Liver (tissue), 9 donors: ENCODE measurements around the gene RASGRP1. TPM values are rescaled to one million over a fixed set of nuclear protein-coding genes. Genes with fewer than 3 reads are reported as not detected.

Source experiments
- DNase-seq: peaks from one replicate; pipeline ENCODE4 v3.0.0-alpha.2; 2017; ENCODE audit warnings: low spot score
- H3K27ac ChIP-seq, 2 donors: one replicate each; pipeline ENCODE4 v1.7.0; 2013; ENCODE audit warnings: inconsistent platforms in 2 of 2, low read length in 2 of 2, control low read depth in 1 of 2, low read depth in 1 of 2, mild to moderate bottlenecking in 1 of 2
- H3K27me3 ChIP-seq, 4 donors: one replicate each; pipeline versions ENCODE4 v1.6.1 to v1.7.0; 2013; ENCODE audit warnings: low read length in 3 of 4, inconsistent platforms in 1 of 4, mild to moderate bottlenecking in 1 of 4, moderate library complexity in 1 of 4; ENCODE audit not compliant: control insufficient read depth in 4 of 4, insufficient read depth in 4 of 4
- H3K36me3 ChIP-seq, 4 donors: one replicate each; pipeline versions ENCODE4 v1.6.1 to v1.7.0; 2013; ENCODE audit warnings: low read length in 3 of 4, mild to moderate bottlenecking in 3 of 4, low read depth in 1 of 4, moderate library complexity in 1 of 4; ENCODE audit not compliant: control insufficient read depth in 4 of 4, insufficient read depth in 3 of 4
- H3K4me1 ChIP-seq, 4 donors: one replicate each; pipeline versions ENCODE4 v1.6.1 to v1.7.0; 2013; ENCODE audit warnings: low read length in 3 of 4, mild to moderate bottlenecking in 3 of 4, moderate library complexity in 1 of 4; ENCODE audit not compliant: control insufficient read depth in 4 of 4, insufficient read depth in 4 of 4
- H3K4me3 ChIP-seq, 3 donors: one replicate each; pipeline versions ENCODE4 v1.6.1 to v1.7.0; 2013; ENCODE audit warnings: low read length in 3 of 3, control low read depth in 1 of 3, low read depth in 1 of 3, mild to moderate bottlenecking in 1 of 3
- H3K9ac ChIP-seq, 2 donors: one replicate each; pipeline ENCODE4 v1.7.0; 2013; ENCODE audit warnings: low read length in 2 of 2, mild to moderate bottlenecking in 2 of 2, moderate library complexity in 2 of 2, control low read depth in 1 of 2, low read depth in 1 of 2
- H3K9me3 ChIP-seq, 4 donors: one replicate each; pipeline versions ENCODE4 v1.6.1 to v1.7.0; 2013; ENCODE audit warnings: low read length in 3 of 4; ENCODE audit not compliant: control insufficient read depth in 4 of 4
- EGR1 ChIP-seq, 2 donors: IDR thresholded peaks; 2 replicates each; pipeline ENCODE4 v1.6.1; 2016 to 2018; ENCODE audit warnings: antibody characterized with exemption in 2 of 2, low read depth in 2 of 2
- FOXA1 ChIP-seq: IDR thresholded peaks from 2 replicates; pipeline ENCODE4 v1.6.1; 2016; ENCODE audit warnings: antibody characterized with exemption
- FOXA2 ChIP-seq: IDR thresholded peaks from 2 replicates; pipeline ENCODE4 v1.6.1; 2016; ENCODE audit warnings: antibody characterized with exemption
- GABPA ChIP-seq, 2 donors: IDR thresholded peaks in 1 of 2; conservative IDR thresholded peaks in 1 of 2; 2 replicates each; pipeline ENCODE4 v1.6.1; 2016; ENCODE audit warnings: antibody characterized with exemption in 2 of 2, mild to moderate bottlenecking in 1 of 2, moderate library complexity in 1 of 2
- HNF4A ChIP-seq, 2 donors: conservative IDR thresholded peaks; 2 replicates each; pipeline ENCODE4 v1.6.1; 2016; ENCODE audit warnings: antibody characterized with exemption in 2 of 2, mild to moderate bottlenecking in 2 of 2
- HNF4G ChIP-seq: IDR thresholded peaks from 2 replicates; pipeline ENCODE4 v1.6.1; 2016; ENCODE audit warnings: antibody characterized with exemption
- JUND ChIP-seq, 2 donors: IDR thresholded peaks; 2 replicates each; pipeline ENCODE4 v1.6.1; 2016; ENCODE audit warnings: antibody characterized with exemption in 2 of 2
- NR2F2 ChIP-seq: IDR thresholded peaks from 2 replicates; pipeline ENCODE4 v1.6.1; 2016; ENCODE audit warnings: antibody characterized with exemption
- RAD21 ChIP-seq, 2 donors: IDR thresholded peaks; 2 replicates each; pipeline ENCODE4 v1.6.1; 2016; ENCODE audit warnings: antibody characterized with exemption in 2 of 2, mild to moderate bottlenecking in 2 of 2
- RXRA ChIP-seq, 2 donors: IDR thresholded peaks; 2 replicates each; pipeline ENCODE4 v1.6.1; 2017 to 2018; ENCODE audit warnings: antibody characterized with exemption in 2 of 2, mild to moderate bottlenecking in 1 of 2
- SP1 ChIP-seq: IDR thresholded peaks from 2 replicates; pipeline ENCODE4 v1.6.1; 2018; ENCODE audit warnings: antibody characterized with exemption, mild to moderate bottlenecking
- TAF1 ChIP-seq: conservative IDR thresholded peaks from 2 replicates; pipeline ENCODE4 v1.6.1; 2016; ENCODE audit warnings: antibody characterized with exemption, mild to moderate bottlenecking
- YY1 ChIP-seq: IDR thresholded peaks from 2 replicates; pipeline ENCODE4 v1.6.1; 2016; ENCODE audit warnings: antibody characterized with exemption, mild to moderate bottlenecking
- WGBS: extraction: QIAGEN DNeasy Blood & Tissue Kit; methylation state at CpG from one replicate; pipeline ENCODE4 v1.1.7; 2013; 5-methylcytosine and 5-hydroxymethylcytosine counted together
- polyA plus RNA-seq, 2 donors: library from polyadenylated mRNA; stranded (reverse) in 1 of 2; unstranded in 1 of 2; fragments of 200-250 nt in 1 of 2; fragments of >200 nt in 1 of 2; fragmentation: Nextera tagmentation in 1 of 2; extraction: Ambion mirVana in 1 of 2; gene quantifications; one replicate each; pipeline versions ENCODE4 v1.2.1 to v1.2.3, GENCODE V29; 2013 to 2015
- total RNA-seq, 2 donors: library from RNA; depleted of rRNA; stranded (reverse); fragments of >200 nt; gene quantifications; one replicate each; pipeline ENCODE4 v1.2.3, GENCODE V29; 2014
- TF ChIP-seq, protein P1 (sequence below): IDR thresholded peaks from 2 replicates; pipeline ENCODE4 v1.6.1; 2016; ENCODE audit warnings: antibody characterized with exemption
- TF ChIP-seq, protein P2 (sequence below): IDR thresholded peaks from 2 replicates; pipeline ENCODE4 v1.6.1; 2016; ENCODE audit warnings: antibody characterized with exemption, mild to moderate bottlenecking
- TF ChIP-seq, protein P3 (sequence below): IDR thresholded peaks from 2 replicates; pipeline ENCODE4 v1.6.1; 2016; ENCODE audit warnings: antibody characterized with exemption
- TF ChIP-seq, protein P4 (sequence below): fragments of 150-350 bp; IDR thresholded peaks from 2 replicates; pipeline ENCODE4 v1.5.1; 2017; ENCODE audit warnings: improper control_type of control experiment, low read depth, low read length; ENCODE audit not compliant: missing input control
- TF ChIP-seq, protein P5 (sequence below): IDR thresholded peaks from 2 replicates; pipeline ENCODE4 v1.6.1; 2016; ENCODE audit warnings: antibody characterized with exemption
- donor health status: healthy.
- donor health status: healthy.
- donor health status: healthy.
- donor health status: healthy.
- donor health status: healthy.

RASGRP1 gene
- total and polyA plus RNA-seq, 4 donors: 0.17 to 0.75 (median 0.47) TPM

DNA sequence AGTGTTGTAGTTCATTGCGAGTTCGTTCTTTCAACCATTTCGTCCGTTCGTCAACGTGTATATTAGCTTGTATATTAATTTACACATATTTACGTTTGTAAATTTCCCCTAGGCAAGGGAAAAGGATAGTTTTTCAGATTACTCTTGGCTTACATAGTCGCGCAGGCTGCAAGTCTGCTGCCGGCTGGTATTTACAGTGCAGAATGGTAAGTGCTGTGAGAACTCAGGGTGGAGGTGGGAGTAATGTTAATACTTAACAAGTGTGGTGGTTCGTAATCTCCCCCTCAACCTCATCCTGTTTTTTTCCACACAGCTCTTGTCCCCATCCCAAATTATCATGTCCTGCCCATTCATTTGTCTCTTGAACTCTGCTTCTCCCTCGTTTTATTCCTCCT lies 109.9 kb downstream of the RASGRP1 start:
- H3K27ac ChIP-seq: peak overlapping the region; percentile 87 to 90
- H3K4me1 ChIP-seq: peaks cover 2 to 12% (median 11%) of the 10 kb centered on the region in 4 donors
- no peaks in the 10 kb centered on the region for H3K9me3 ChIP-seq
- TF ChIP-seq GABPA (IDR thresholded peaks at IDR 0.05 in 1 of 2, conservative IDR thresholded peaks at IDR 0.05 in 1 of 2) (no peak), HNF4A (conservative IDR thresholded peaks at IDR 0.05) (no peak)
- TF ChIP-seq, protein P1, sequence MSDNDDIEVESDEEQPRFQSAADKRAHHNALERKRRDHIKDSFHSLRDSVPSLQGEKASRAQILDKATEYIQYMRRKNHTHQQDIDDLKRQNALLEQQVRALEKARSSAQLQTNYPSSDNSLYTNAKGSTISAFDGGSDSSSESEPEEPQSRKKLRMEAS: no peak
- H3K36me3 ChIP-seq: no peaks in the 10 kb centered on the region
- peak overlapping the region; percentile 86 to 90 for H3K9ac ChIP-seq
- no peaks in the 10 kb centered on the region for H3K27me3 ChIP-seq
- WGBS: under 1% methylated on average over 12 of the region's 12 CpGs
- no peak for DNase-seq
- H3K4me3 ChIP-seq: peak overlapping the region; percentile 77 to 97 (median 86)

DNA sequence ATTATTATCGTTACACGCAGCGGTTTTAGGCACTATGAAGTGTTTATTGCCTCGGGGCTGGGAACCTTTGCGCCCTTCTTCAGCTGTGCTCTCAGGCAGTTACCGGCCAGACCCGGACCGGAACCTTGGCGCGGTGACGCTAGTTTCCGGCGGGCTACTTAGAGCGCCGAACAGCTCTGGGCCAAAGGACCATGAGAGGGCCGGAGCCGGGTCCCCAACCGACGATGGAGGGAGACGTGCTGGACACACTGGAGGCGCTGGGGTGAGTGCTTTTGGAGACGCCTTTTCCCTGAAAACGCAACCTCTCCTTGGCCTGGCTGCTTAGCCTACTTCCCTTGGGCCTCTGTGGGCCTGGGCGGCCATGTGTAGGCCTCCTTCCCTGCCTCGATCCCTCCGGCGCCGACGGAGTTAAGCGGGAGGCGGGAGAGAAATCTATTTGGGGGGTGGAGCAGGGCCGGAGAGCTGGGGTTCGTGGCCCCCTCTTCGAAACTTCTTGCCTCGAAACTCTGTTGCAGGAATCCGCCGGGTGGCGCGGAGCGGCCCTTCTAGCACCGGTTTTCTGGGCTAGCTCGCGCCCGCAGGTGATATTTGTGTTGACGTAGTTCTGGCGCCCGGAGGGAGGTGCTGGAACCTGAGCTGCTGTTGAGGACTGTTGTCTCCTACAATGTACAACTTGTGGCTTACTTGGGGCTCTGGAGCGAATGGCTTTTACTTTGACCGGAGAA lies 110.5 kb downstream of the RASGRP1 start, which contains the start of gene FAM98B:
Gene FAM98B (plus strand): TSS at position 157 of the 725 bp plus-strand sequence. CDS start 35 bp downstream, at position 192.
- Histone ChIP-seq H3K9me3 (no peaks in the 10 kb centered on the region), H3K36me3 (no peaks in the 10 kb centered on the region), H3K9ac (peak within 1 kb of the TSS; percentile 86 to 90), H3K27me3 (no peaks in the 10 kb centered on the region), H3K4me1 (peaks cover 2 to 12% (median 11%) of the 10 kb centered on the region in 4 donors), H3K27ac (peak within 1 kb of the TSS; percentile 87 to 90), H3K4me3 (peak within 1 kb of the TSS; percentile 77 to 97 (median 86))
- DNase-seq: peak; percentile 94
- under 1% methylated on average over 49 of the region's 49 CpGs for WGBS
- TF ChIP-seq SP1: peak; percentile 55
- peak; percentile 25 for TF ChIP-seq NR2F2
- TF ChIP-seq, protein P2, sequence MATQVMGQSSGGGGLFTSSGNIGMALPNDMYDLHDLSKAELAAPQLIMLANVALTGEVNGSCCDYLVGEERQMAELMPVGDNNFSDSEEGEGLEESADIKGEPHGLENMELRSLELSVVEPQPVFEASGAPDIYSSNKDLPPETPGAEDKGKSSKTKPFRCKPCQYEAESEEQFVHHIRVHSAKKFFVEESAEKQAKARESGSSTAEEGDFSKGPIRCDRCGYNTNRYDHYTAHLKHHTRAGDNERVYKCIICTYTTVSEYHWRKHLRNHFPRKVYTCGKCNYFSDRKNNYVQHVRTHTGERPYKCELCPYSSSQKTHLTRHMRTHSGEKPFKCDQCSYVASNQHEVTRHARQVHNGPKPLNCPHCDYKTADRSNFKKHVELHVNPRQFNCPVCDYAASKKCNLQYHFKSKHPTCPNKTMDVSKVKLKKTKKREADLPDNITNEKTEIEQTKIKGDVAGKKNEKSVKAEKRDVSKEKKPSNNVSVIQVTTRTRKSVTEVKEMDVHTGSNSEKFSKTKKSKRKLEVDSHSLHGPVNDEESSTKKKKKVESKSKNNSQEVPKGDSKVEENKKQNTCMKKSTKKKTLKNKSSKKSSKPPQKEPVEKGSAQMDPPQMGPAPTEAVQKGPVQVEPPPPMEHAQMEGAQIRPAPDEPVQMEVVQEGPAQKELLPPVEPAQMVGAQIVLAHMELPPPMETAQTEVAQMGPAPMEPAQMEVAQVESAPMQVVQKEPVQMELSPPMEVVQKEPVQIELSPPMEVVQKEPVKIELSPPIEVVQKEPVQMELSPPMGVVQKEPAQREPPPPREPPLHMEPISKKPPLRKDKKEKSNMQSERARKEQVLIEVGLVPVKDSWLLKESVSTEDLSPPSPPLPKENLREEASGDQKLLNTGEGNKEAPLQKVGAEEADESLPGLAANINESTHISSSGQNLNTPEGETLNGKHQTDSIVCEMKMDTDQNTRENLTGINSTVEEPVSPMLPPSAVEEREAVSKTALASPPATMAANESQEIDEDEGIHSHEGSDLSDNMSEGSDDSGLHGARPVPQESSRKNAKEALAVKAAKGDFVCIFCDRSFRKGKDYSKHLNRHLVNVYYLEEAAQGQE: peak; percentile 26
- peak; percentile 92 for TF ChIP-seq YY1
- TF ChIP-seq FOXA1: no peak
- TF ChIP-seq TAF1: peak; percentile 31
- peak in 1 of 2 donors; percentile 38 for TF ChIP-seq HNF4A (conservative IDR thresholded peaks at IDR 0.05)
- TF ChIP-seq FOXA2: no peak
- TF ChIP-seq, protein P3, sequence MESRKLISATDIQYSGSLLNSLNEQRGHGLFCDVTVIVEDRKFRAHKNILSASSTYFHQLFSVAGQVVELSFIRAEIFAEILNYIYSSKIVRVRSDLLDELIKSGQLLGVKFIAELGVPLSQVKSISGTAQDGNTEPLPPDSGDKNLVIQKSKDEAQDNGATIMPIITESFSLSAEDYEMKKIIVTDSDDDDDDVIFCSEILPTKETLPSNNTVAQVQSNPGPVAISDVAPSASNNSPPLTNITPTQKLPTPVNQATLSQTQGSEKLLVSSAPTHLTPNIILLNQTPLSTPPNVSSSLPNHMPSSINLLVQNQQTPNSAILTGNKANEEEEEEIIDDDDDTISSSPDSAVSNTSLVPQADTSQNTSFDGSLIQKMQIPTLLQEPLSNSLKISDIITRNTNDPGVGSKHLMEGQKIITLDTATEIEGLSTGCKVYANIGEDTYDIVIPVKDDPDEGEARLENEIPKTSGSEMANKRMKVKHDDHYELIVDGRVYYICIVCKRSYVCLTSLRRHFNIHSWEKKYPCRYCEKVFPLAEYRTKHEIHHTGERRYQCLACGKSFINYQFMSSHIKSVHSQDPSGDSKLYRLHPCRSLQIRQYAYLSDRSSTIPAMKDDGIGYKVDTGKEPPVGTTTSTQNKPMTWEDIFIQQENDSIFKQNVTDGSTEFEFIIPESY: peak; percentile 48
- TF ChIP-seq GABPA (IDR thresholded peaks at IDR 0.05 in 1 of 2, conservative IDR thresholded peaks at IDR 0.05 in 1 of 2): peak; percentile 84 to 89
- TF ChIP-seq, protein P1: peak; percentile 79
- TF ChIP-seq, protein P4, sequence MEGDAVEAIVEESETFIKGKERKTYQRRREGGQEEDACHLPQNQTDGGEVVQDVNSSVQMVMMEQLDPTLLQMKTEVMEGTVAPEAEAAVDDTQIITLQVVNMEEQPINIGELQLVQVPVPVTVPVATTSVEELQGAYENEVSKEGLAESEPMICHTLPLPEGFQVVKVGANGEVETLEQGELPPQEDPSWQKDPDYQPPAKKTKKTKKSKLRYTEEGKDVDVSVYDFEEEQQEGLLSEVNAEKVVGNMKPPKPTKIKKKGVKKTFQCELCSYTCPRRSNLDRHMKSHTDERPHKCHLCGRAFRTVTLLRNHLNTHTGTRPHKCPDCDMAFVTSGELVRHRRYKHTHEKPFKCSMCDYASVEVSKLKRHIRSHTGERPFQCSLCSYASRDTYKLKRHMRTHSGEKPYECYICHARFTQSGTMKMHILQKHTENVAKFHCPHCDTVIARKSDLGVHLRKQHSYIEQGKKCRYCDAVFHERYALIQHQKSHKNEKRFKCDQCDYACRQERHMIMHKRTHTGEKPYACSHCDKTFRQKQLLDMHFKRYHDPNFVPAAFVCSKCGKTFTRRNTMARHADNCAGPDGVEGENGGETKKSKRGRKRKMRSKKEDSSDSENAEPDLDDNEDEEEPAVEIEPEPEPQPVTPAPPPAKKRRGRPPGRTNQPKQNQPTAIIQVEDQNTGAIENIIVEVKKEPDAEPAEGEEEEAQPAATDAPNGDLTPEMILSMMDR: no peak
- peak in 1 of 2 donors; percentile 4 for TF ChIP-seq JUND (IDR thresholded peaks at IDR 0.05)
- peak in 1 of 2 donors; percentile 12 for TF ChIP-seq EGR1 (IDR thresholded peaks at IDR 0.05; ENCODE audit: low read depth in 2 of 2)
- TF ChIP-seq, protein P5, sequence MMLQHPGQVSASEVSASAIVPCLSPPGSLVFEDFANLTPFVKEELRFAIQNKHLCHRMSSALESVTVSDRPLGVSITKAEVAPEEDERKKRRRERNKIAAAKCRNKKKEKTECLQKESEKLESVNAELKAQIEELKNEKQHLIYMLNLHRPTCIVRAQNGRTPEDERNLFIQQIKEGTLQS: peak; percentile 22
- TF ChIP-seq RAD21 (IDR thresholded peaks at IDR 0.05): no peak
- no peak for TF ChIP-seq HNF4G
- TF ChIP-seq RXRA (IDR thresholded peaks at IDR 0.05): peak in 1 of 2 donors; percentile 40
